ENCODE results near the gene INS. TPM values are rescaled to one million over a fixed set of nuclear protein-coding genes. Genes with fewer than 3 reads are reported as not detected.
A peak's percentile ranks its signal among the peaks of the same experiment; 100 is the strongest.

Gene INS
- polyA plus RNA-seq, 1 experiment, result not detected

GRCh38 chr11:2186669-2187279 is 25.8 kb upstream of the INS start:
- H3K9me3 ChIP-seq (ENCODE audit: control insufficient read depth, insufficient read depth, low read length), result peaks cover 3% of the 10 kb centered on the region; the same call in 1 of the 2 replicates
- ChIA-PET CTCF (interaction anchor here (0.6 to 3.9 kb wide), 6 partner anchors 8 to 236 kb away, joined by 3 to 27 read pairs (median 3); no protein-coding TSS in a partner anchor), POLR2A (no interaction called here)
- H3K27me3 ChIP-seq (ENCODE audit: control insufficient read depth, insufficient read depth, low read length), result peaks cover 21% of the 10 kb centered on the region
- peak; percentile 31 for TF ChIP-seq CTCF (IDR thresholded peaks at IDR 0.05; ENCODE audit: low read depth, low read length)
- H3K4me3 ChIP-seq (ENCODE audit: low read depth, low read length), result no peak overlapping the region
- H3K27ac ChIP-seq (ENCODE audit: low read depth, low read length), result no peak overlapping the region
- no peak for DNase-seq (ENCODE audit: low read depth, low spot score)

- DNase-seq (ENCODE audit: low read depth, low spot score), result no peak
- peaks cover 18% of the 10 kb centered on the region for H3K27me3 ChIP-seq (ENCODE audit: control insufficient read depth, insufficient read depth, low read length)
- no peak overlapping the region for H3K4me3 ChIP-seq (ENCODE audit: low read depth, low read length)
- CTCF ChIA-PET, result interaction anchor here (0.9 to 3.9 kb wide), 4 partner anchors 9 to 235 kb away, joined by 3 to 27 read pairs (median 4); no protein-coding TSS in a partner anchor
- POLR2A ChIA-PET, result no interaction called here
- no peak overlapping the region for H3K27ac ChIP-seq (ENCODE audit: low read depth, low read length)
- no peak for TF ChIP-seq CTCF (IDR thresholded peaks at IDR 0.05; ENCODE audit: low read depth, low read length)
- H3K9me3 ChIP-seq (ENCODE audit: control insufficient read depth, insufficient read depth, low read length), result peaks cover 3% of the 10 kb centered on the region; the same call in 1 of the 2 replicates
These were observed 24.5 kb upstream of the INS start for GRCh38 chr11:2185324-2186085.

- CTCF ChIA-PET, result interaction anchor here (1.0 kb wide), 1 partner anchor 237 kb away, joined by 3 read pairs; no protein-coding TSS in a partner anchor
- no peak for DNase-seq (ENCODE audit: low read depth, low spot score)
- no peak overlapping the region for H3K4me3 ChIP-seq (ENCODE audit: low read depth, low read length)
These were observed 21.9 kb upstream of the INS start for GRCh38 chr11:2182692-2183474.

GRCh38 chr11:2182075-2182474 is 21.1 kb upstream of the INS start:
- no peak overlapping the region for H3K4me3 ChIP-seq (ENCODE audit: low read depth, low read length)
- ChIA-PET POLR2A (no interaction called here), CTCF (no interaction called here)
- DNase-seq (ENCODE audit: low read depth, low spot score), result no peak
- no peak for TF ChIP-seq CTCF (IDR thresholded peaks at IDR 0.05; ENCODE audit: low read depth, low read length)
- peaks cover 13% of the 10 kb centered on the region for H3K27me3 ChIP-seq (ENCODE audit: control insufficient read depth, insufficient read depth, low read length)
- H3K27ac ChIP-seq (ENCODE audit: low read depth, low read length), result no peak overlapping the region
- H3K9me3 ChIP-seq (ENCODE audit: control insufficient read depth, insufficient read depth, low read length), result no peaks in the 10 kb centered on the region; the same call in 1 of the 2 replicates

More at GRCh38 chr11:2182692-2183474, 21.9 kb upstream of the INS start:
- Histone ChIP-seq H3K27ac (ENCODE audit: low read depth, low read length) (no peak overlapping the region), H3K27me3 (ENCODE audit: control insufficient read depth, insufficient read depth, low read length) (peaks cover 13% of the 10 kb centered on the region), H3K9me3 (ENCODE audit: control insufficient read depth, insufficient read depth, low read length) (peaks cover 3% of the 10 kb centered on the region; the same call in 1 of the 2 replicates)
- POLR2A ChIA-PET, result no interaction called here
- no peak for TF ChIP-seq CTCF (IDR thresholded peaks at IDR 0.05; ENCODE audit: low read depth, low read length)

All from AG04450 (cell line).